OCI-M2 (cell line): Measurements from ENCODE around the gene NEO1.

Experiments used
- DNase-seq: peaks from one replicate; lab custom pipeline; 2025; ENCODE audit not compliant: unreplicated experiment; lab: John Stamatoyannopoulos, UW

NEO1 gene

GRCh38 chr15:73075160-73075859, 23.0 kb downstream of the NEO1 start:
- no peak for DNase-seq

GRCh38 chr15:73078291-73078690, 26.0 kb downstream of the NEO1 start:
- no peak for DNase-seq

GRCh38 chr15:73078722-73079121, 26.5 kb downstream of the NEO1 start:
- no peak for DNase-seq

GRCh38 chr15:73079565-73079964, 27.3 kb downstream of the NEO1 start:
- no peak for DNase-seq

DNA sequence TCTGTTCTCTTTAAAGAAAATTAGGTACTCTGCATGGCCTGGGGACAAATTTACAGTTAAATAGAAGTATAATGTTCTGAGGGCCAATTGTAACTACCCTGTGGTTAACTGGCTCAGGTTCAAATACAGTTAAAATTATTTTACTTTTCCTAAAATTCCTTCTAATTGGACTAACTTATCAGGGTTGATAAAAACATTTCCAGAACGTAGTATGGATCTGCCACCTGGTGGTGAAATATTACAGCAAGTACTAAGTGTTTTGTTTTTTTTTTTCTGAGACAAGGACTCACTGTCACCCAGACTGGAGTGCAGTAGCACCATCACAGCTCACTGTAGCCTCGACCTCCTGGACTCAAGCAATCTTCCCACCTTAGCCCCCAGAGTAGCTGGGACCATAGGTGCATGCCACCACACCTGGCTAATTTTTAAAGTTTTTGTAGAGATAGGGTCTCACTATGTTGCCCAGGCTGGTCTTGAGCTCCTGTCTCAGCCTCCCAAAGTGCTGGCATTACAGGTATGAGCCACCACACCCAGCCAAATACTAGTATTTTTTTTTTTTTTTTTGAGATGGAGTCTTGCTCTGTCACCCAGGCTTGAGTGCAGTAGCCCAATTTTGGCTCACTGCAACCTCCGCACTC, 29.2 kb downstream of the NEO1 start:
- DNase-seq = no peak

GRCh38 chr15:73082812-73083211, 30.5 kb downstream of the NEO1 start:
- DNase-seq = no peak

DNA sequence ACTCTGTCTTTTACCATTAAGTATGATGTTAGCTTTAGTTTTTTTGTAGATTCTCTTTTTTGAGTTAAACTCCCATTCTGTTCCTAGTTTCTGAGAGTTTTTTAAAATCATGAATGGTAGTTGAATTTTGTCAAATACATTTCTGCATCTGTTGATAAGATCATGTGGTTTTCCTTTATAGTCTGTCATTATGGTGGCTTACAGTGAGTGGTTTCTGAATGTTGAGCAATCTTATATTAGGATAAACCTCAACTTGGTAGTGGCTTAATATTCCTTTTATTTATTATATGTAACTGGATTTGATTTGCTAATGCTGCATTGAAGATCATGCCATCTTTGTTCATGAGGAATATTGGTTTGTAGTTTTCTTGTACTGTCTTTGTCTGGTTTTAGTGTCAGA, 34.8 kb downstream of the NEO1 start:
- DNase-seq = no peak

GRCh38 chr15:73105064-73105463, 52.8 kb downstream of the NEO1 start:
- no peak for DNase-seq

- no peak for DNase-seq
These were observed 56.4 kb downstream of the NEO1 start for GRCh38 chr15:73108676-73109075.

- DNase-seq = no peak
These were observed 57.5 kb downstream of the NEO1 start for GRCh38 chr15:73109765-73110164.

- no peak for DNase-seq
These were observed 57.9 kb downstream of the NEO1 start for GRCh38 chr15:73110201-73110600.

- DNase-seq = no peak
These were observed 61.8 kb downstream of the NEO1 start for GRCh38 chr15:73114064-73114463.

- no peak for DNase-seq
These were observed 63.9 kb downstream of the NEO1 start for GRCh38 chr15:73116164-73116563.

DNA sequence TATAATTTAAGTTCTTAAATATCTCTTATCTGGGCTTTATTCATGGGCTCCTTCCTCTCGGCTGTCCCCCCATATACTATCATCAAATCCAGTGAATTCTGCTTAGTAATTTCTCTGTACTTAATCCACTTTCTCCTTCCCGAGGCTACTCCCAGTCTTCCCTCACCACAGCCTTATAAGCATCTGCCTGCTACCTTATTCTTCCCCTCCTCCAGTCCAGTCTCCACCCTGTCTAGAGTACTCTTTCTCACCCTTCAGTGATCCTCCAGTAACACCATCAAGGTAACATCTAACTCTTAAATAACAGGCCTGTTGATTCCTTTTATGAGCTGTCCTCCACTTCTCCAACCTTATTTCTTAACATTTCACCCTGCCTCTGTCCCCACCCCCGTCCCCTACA, 65.8 kb downstream of the NEO1 start:
- no peak for DNase-seq

- DNase-seq = no peak
These were observed 67.2 kb downstream of the NEO1 start for GRCh38 chr15:73119478-73119877.

DNA sequence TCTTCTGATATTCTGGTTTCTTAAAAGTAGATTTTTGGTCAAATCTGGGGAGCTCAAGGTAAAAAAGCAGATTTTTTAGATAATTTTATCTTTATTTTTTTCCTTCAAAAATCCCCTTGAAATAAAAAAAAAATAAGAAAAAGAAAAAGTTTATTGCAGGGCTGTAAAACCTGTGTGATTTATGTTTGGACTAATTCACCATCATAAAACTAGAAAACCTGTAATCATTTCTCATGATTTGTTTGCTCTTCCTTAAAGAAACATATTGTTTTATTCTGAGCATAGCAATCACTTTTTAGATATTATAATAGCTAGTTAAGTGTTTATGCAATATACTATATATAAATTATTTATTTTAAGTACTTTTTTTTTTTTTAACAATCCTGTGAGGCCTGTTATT, 68.0 kb downstream of the NEO1 start:
- no peak for DNase-seq

DNA sequence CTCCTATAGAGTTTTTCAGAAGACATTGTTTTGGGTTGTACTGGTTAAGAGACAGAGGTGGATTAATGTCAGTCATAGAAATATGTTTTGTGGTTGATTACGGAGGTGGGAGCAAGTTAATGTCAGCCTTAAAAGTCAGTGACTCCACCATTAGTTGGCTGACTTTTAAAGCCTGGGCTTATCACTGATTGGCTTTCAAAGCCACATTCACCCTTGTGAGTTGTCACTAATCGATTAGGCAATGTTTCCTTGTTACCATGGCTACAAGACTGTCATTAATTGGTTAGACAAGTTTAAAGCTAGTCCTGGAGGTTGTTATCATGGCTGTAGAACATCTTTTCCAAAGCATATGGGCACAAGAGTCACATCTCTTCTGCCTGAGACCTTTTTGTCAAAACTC, 73.0 kb downstream of the NEO1 start:
- DNase-seq = no peak

- DNase-seq = no peak
These were observed 75.2 kb downstream of the NEO1 start for GRCh38 chr15:73127302-73127936.

DNA sequence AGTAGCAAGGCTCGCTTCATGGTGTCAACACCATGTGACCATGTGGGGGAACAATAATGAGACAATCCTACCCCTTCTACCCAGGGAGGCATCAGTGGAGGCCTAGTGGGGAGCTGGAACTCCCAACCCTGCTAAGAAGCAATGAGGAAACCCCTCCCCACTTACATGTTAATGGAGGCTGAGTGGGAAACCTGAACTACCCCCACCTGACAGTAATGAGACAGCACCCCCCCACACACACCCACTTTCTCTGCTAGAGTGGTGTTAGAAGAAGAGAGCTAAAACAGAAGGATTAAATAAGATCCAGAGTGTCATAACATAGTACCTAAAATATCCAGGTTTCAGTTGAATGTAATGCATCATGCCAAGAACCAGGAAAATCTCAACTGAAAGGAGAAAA, 78.6 kb downstream of the NEO1 start:
- DNase-seq = no peak

DNA sequence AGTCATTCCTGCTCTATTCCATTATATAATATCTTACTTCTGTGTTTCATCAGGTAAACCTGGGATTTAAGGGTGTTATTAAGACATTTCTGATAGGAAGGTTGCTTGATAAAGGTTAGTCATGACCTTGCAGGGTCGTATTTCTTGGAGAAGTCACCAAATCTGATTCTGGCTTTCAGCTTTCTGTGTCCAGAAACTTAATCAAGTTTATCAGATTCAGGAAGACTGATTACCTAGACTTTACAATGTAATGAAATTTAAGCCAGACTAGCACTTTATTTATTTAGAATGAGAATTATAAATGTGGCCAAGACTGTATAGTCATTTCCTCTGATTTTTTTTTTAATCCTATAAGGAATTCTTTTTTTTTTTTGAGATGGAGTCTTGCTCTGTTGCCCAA, 81.9 kb downstream of the NEO1 start:
- DNase-seq = no peak

- no peak for DNase-seq
These were observed 86.9 kb downstream of the NEO1 start for GRCh38 chr15:73139041-73139743.
